ENCODE results near the gene RFPL2.

GRCh38 chr22:32205974-32206773 is 1.3 kb upstream of the RFPL2 start:
- no peak for TF ChIP-seq NR1H2 (CRISPR knock-in tag; IDR thresholded peaks at IDR 0.05; ENCODE audit: borderline replicate concordance, low read depth)
- no peak for TF ChIP-seq TBX3 (IDR thresholded peaks at IDR 0.05; ENCODE audit: borderline replicate concordance)
- no peak for TF ChIP-seq YY1 (IDR thresholded peaks at IDR 0.05; ENCODE audit: insufficient read depth, insufficient replicate concordance, low read depth, low read length)
- TF ChIP-seq HMG20B (CRISPR knock-in tag; conservative IDR thresholded peaks at IDR 0.05): no peak
- TF ChIP-seq ZKSCAN1 (IDR thresholded peaks at IDR 0.05; ENCODE audit: low read length): no peak
- no peak for TF ChIP-seq MAZ (IDR thresholded peaks at IDR 0.05; ENCODE audit: borderline replicate concordance, low read depth, low read length)
- no peak for TF ChIP-seq MAZ (CRISPR knock-in tag; IDR thresholded peaks at IDR 0.05; ENCODE audit: low read depth)

All from HepG2 (cell line).